B cell (primary cell): Measurements from ENCODE around the gene CERK. TPM values are rescaled to one million over a fixed set of nuclear protein-coding genes. Genes with fewer than 3 reads are reported as not detected.

Experiments used
- ATAC-seq: fragments of 200-7000 bp; cut with Tn5 transposase; one replicate; pipeline ENCODE4 v1.10.0; 2021; ENCODE audit warnings: low read depth, mild to moderate bottlenecking, moderate number of reproducible peaks, moderate library complexity
- CTCF ChIA-PET: fragments of 350-600 bp; sonication (Branson Sonifier 250); formaldehyde crosslinking; loops from one replicate; lab custom pipeline; 2021; ENCODE audit warnings: antibody characterized with exemption, inconsistent platforms; lab: Charles Lee
- POLR2A ChIA-PET: fragments of 350-600 bp; sonication (Branson Sonifier 250); formaldehyde crosslinking; loops from one replicate; lab custom pipeline; 2021; ENCODE audit warnings: antibody characterized with exemption; lab: Charles Lee
- DNase-seq: peaks from one replicate; pipeline ENCODE4 v3.0.0; 2013
- H2AFZ ChIP-seq: 2 replicates; pipeline ENCODE4 v1.6.1; 2012; ENCODE audit warnings: mild to moderate bottlenecking, low read depth, low read length; ENCODE audit not compliant: insufficient read depth, poor library complexity, severe bottlenecking
- H3K27ac ChIP-seq, 2 donors: 1 replicate in 1 of 2; 2 replicates in 1 of 2; pipeline ENCODE4 v1.5.1; 2012 to 2013; ENCODE audit warnings: low read length in 2 of 2, mild to moderate bottlenecking in 2 of 2, moderate library complexity in 1 of 2
- H3K27me3 ChIP-seq, 4 experiments: fragments of 200-600 bp in 1 of 4; sonication (generic) in 1 of 4; replicated peaks in 1 of 4; 1 replicate in 2 of 4; 2 replicates in 2 of 4; pipeline versions ENCODE4 v1.6.1 to v1.7.0; 2013 to 2016; ENCODE audit warnings: low read length in 3 of 4, mild to moderate bottlenecking in 2 of 4, mixed read lengths in 1 of 4, moderate library complexity in 1 of 4; ENCODE audit not compliant: insufficient read depth in 4 of 4, control insufficient read depth in 3 of 4; ENCODE audit errors: control extremely low read depth in 1 of 4
- H3K36me3 ChIP-seq, 2 experiments: replicated peaks in 1 of 2; 1 replicate in 1 of 2; 2 replicates in 1 of 2; pipeline versions ENCODE4 v1.6.1 to v1.7.1; 2013; ENCODE audit warnings: low read length in 1 of 2; ENCODE audit not compliant: insufficient read depth in 2 of 2, control insufficient read depth in 1 of 2; ENCODE audit errors: control extremely low read depth in 1 of 2, extremely low read depth in 1 of 2
- H3K4me1 ChIP-seq, 2 donors: fragments of 200-600 bp in 1 of 2; sonication (generic) in 1 of 2; 1 replicate in 1 of 2; 2 replicates in 1 of 2; pipeline versions ENCODE4 v1.5.1 to v1.6.1; 2013 to 2017; ENCODE audit warnings: low read length in 2 of 2; ENCODE audit not compliant: control insufficient read depth in 2 of 2, insufficient read depth in 2 of 2
- H3K4me2 ChIP-seq: replicated peaks from 2 replicates; pipeline ENCODE3; 2012; ENCODE audit warnings: mild to moderate bottlenecking, low read depth, low read length; ENCODE audit not compliant: poor library complexity, severe bottlenecking
- H3K4me3 ChIP-seq, 5 experiments: fragments of 200-600 bp in 1 of 5; sonication (generic) in 1 of 5; 1 replicate in 3 of 5; 2 replicates in 2 of 5; pipeline versions ENCODE4 v1.5.1 to v1.7.0; 2011 to 2016; ENCODE audit warnings: low read length in 4 of 5, mild to moderate bottlenecking in 4 of 5, low read depth in 2 of 5, control low read depth in 1 of 5, moderate library complexity in 1 of 5; ENCODE audit not compliant: insufficient read depth in 1 of 5; ENCODE audit errors: control extremely low read depth in 1 of 5, extremely low read depth in 1 of 5
- H3K79me2 ChIP-seq: fragments of 200-600 bp; sonication (generic); one replicate; pipeline ENCODE4 v1.6.0; 2016; ENCODE audit warnings: low read length; ENCODE audit not compliant: control insufficient read depth, insufficient read depth
- H3K9ac ChIP-seq: fragments of 200-600 bp; sonication (generic); 2 replicates; pipeline ENCODE4 v1.6.1; 2017; ENCODE audit warnings: mild to moderate bottlenecking, low read length, moderate library complexity
- H3K9me3 ChIP-seq, 3 donors: one replicate each; pipeline versions ENCODE4 v1.6.1 to v1.7.1; 2013; ENCODE audit warnings: low read length in 2 of 3; ENCODE audit not compliant: control insufficient read depth in 2 of 3, insufficient read depth in 1 of 3; ENCODE audit errors: control extremely low read depth in 1 of 3
- H4K20me1 ChIP-seq: 2 replicates; pipeline ENCODE4 v1.6.0; 2012; ENCODE audit warnings: mild to moderate bottlenecking, low read length; ENCODE audit not compliant: insufficient read depth, control insufficient read depth, poor library complexity, severe bottlenecking
- H3K27ac Mint-ChIP-seq: one replicate; pipeline ENCODE4 v1.8.0; 2021; ENCODE audit warnings: mixed read lengths
- H3K27me3 Mint-ChIP-seq: one replicate; pipeline ENCODE4 v1.8.0; 2021; ENCODE audit warnings: mixed read lengths
- H3K4me1 Mint-ChIP-seq: one replicate; pipeline ENCODE4 v1.8.0; 2021; ENCODE audit warnings: mixed read lengths
- H3K4me3 Mint-ChIP-seq: one replicate; pipeline ENCODE4 v1.8.0; 2021; ENCODE audit warnings: mixed read lengths
- H3K9me3 Mint-ChIP-seq: one replicate; pipeline ENCODE4 v1.8.0; 2022; ENCODE audit warnings: mixed read lengths; ENCODE audit not compliant: insufficient read depth
- CTCF ChIP-seq: fragments of 200-600 bp; IDR thresholded peaks from one replicate; pipeline ENCODE4 v1.8.0; 2022; ENCODE audit warnings: antibody characterized with exemption, mild to moderate bottlenecking
- EZH2 ChIP-seq: IDR thresholded peaks from 2 replicates; pipeline ENCODE4 v1.6.1; 2012; ENCODE audit warnings: borderline replicate concordance, low read depth, mild to moderate bottlenecking, moderate library complexity, low read length; ENCODE audit not compliant: insufficient read depth, poor library complexity, severe bottlenecking
- WGBS: methylation state at CpG from one replicate; pipeline ENCODE4 v1.1.5; 2013; ENCODE audit warnings: missing lambda C conversion rate; ENCODE audit not compliant: insufficient coverage; 5-methylcytosine and 5-hydroxymethylcytosine counted together
- intact Hi-C: fragments of 100-400 bp; cut with micrococcal nuclease; formaldehyde crosslinking; loops from one replicate; pipeline ENCODE4 v1.10.0; 2022
- polyA plus RNA-seq: library from polyadenylated mRNA; depleted of rRNA; stranded (reverse); fragments of >200 nt; gene quantifications from 2 replicates; pipeline ENCODE4 v1.2.3, GENCODE V29; 2012
- total RNA-seq, 2 donors: library from RNA; stranded (reverse); fragments of 120-200 nt in 1 of 2; gene quantifications; 1 replicate in 1 of 2; 2 replicates in 1 of 2; pipeline versions ENCODE4 v1.2.3 to v1.2.4, GENCODE V29; 2013 to 2022

The CERK gene
- total and polyA plus RNA-seq, 2 donors (not counting 1 experiment from before 2014, with no cell fraction given), result 23.2 to 48.3 TPM

- H3K4me2 ChIP-seq, result peak overlapping the region; percentile 78
- peak overlapping the region; percentile 79 for H3K4me3 Mint-ChIP-seq
- H3K27me3 ChIP-seq, result no peaks in the 10 kb centered on the region
- DNase-seq (peak; percentile 84), ATAC-seq (peak; percentile 64)
- H2AFZ ChIP-seq, result peak overlapping the region; percentile 44
- peaks cover 1 to 13% of the 10 kb centered on the region in 2 experiments for H3K36me3 ChIP-seq
- ChIA-PET POLR2A (interaction anchor here (0.6 to 6.1 kb wide), 3 partner anchors 11 to 38 kb away, joined by 3 to 92 read pairs (median 6); partner anchors contain the start of genes CERK and TBC1D22A), CTCF (interaction anchor here (0.7 to 6.1 kb wide), 10 partner anchors 11 to 211 kb away, joined by 3 to 61 read pairs (median 4); partner anchors contain the start of genes CERK and TBC1D22A)
- H3K27me3 Mint-ChIP-seq, result no peaks in the 10 kb centered on the region
- H3K9me3 ChIP-seq, result no peaks in the 10 kb centered on the region
- H3K9me3 Mint-ChIP-seq, result no peaks in the 10 kb centered on the region
- peak overlapping the region; percentile 61 for H3K9ac ChIP-seq
- peaks cover 89% of the 10 kb centered on the region for H3K4me1 Mint-ChIP-seq
- intact Hi-C loops, result loop anchor here (1.0 kb wide), 2 partner anchors 11 to 39 kb away; no protein-coding TSS in a partner anchor
- TF ChIP-seq EZH2, result no peak
- TF ChIP-seq CTCF, result no peak
- H4K20me1 ChIP-seq, result peaks cover 47% of the 10 kb centered on the region
- under 1% methylated on average over 21 of the region's 24 CpGs for WGBS
- peak overlapping the region; percentile 93 for H3K27ac Mint-ChIP-seq
- H3K4me1 ChIP-seq, result peaks cover 93% of the 10 kb centered on the region in 2 donors
- H3K79me2 ChIP-seq, result peaks cover 86% of the 10 kb centered on the region
- H3K4me3 ChIP-seq, result peak overlapping the region; percentile 21 to 49 (median 37)
- peak overlapping the region; percentile 87 to 91 for H3K27ac ChIP-seq
Measured at GRCh38 chr22:46774253-46774979, 36.4 kb upstream of the CERK start.

- Histone ChIP-seq H2AFZ (no peak overlapping the region), H3K4me3 (no peak overlapping the region), H3K27ac (peak overlapping the region; percentile 87 to 91), H3K9me3 (no peaks in the 10 kb centered on the region), H3K4me1 (peaks cover 91 to 93% of the 10 kb centered on the region in 2 donors), H3K79me2 (peaks cover 80% of the 10 kb centered on the region), H3K9ac (peak overlapping the region; percentile 9), H3K27me3 (no peaks in the 10 kb centered on the region), H4K20me1 (peaks cover 35% of the 10 kb centered on the region), H3K36me3 (peaks cover 1 to 5% of the 10 kb centered on the region in 2 experiments), H3K4me2 (peak overlapping the region; percentile 78)
- 4% methylated on average over 10 of the region's 10 CpGs for WGBS
- POLR2A ChIA-PET, result interaction anchor here (6.1 kb wide), 1 partner anchor 9 kb away, joined by 92 read pairs; the partner anchor contains the start of gene TBC1D22A
- intact Hi-C loops, result no loop called here
- H3K4me3 Mint-ChIP-seq, result peak overlapping the region; percentile 52
- ATAC-seq, result no peak
- no peaks in the 10 kb centered on the region for H3K27me3 Mint-ChIP-seq
- peaks cover 90% of the 10 kb centered on the region for H3K4me1 Mint-ChIP-seq
- H3K27ac Mint-ChIP-seq, result peak overlapping the region; percentile 86
- peak; percentile 63 for DNase-seq
- no peaks in the 10 kb centered on the region for H3K9me3 Mint-ChIP-seq
- CTCF ChIA-PET, result interaction anchor here (0.8 to 6.1 kb wide), 7 partner anchors 9 to 210 kb away, joined by 4 to 61 read pairs (median 5); partner anchors contain the start of gene TBC1D22A
- TF ChIP-seq EZH2, result no peak
- no peak for TF ChIP-seq CTCF
Measured at GRCh38 chr22:46773076-46773475, 35.0 kb upstream of the CERK start.
